ENCODE data around the gene ERP29.
"Not testable (repeated sequence)": the region's sequence is repeated elsewhere in the genome, so short reads cannot be mapped to it uniquely, and the experiment has no call there.

The ERP29 gene

DNA sequence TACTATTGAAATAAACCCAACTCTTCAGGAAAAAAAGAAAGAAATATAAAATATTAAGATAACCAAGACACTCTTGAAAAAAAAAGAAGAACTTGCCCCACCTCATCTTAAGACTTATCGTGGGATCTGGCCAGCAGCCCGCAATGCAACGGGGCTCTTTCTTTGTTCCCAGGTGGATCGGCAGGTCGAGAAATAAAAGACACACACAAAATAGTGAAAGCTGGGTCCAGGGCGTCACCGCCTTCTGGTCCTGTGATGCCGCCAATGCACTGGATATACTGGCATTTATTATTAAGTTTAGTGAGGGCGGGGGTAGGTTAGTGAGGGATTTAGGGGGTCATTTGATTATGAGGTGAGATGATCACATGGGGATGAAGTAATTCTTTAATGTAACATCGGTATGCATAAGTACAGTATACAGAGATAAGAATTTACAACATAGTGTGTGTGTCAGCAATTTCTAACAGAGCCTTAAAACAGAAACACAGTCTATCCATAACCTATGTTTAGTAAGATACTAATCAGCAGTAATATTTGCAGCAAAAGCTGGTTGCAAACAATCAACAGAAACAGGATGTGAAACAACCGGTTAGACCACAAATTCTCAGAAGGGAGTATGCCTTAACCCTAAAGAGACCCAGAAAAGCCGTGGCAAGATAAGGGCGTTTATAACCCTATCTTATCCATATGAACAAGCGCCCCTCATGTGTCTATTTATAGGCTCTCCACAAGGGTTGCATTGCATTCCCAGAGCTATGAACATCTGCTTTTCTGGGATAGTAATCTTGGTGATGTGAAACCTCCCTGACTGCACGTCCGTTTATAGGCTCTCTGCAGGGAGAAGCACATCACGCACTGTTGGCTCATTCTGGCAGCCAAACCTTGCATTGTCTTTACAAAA is 18.8 kb upstream of the ERP29 start:
- not testable (repeated sequence) for H3K9ac ChIP-seq (ENCODE audit: low read depth, low read length); H3K4me1 ChIP-seq (ENCODE audit: insufficient read depth, low read length); H3K9me3 ChIP-seq (ENCODE audit: control insufficient read depth, insufficient read depth, low read length); H3K36me3 ChIP-seq (ENCODE audit: insufficient read depth, low read length)

- Histone ChIP-seq H3K9me3 (ENCODE audit: control insufficient read depth, insufficient read depth, low read length) (no peaks in the 10 kb centered on the region), H3K4me1 (ENCODE audit: insufficient read depth, low read length) (no peaks in the 10 kb centered on the region), H3K9ac (ENCODE audit: low read depth, low read length) (no peak overlapping the region), H3K36me3 (ENCODE audit: insufficient read depth, low read length) (no peaks in the 10 kb centered on the region)
Observed at GRCh38 chr12:111995782-111996480, 17.3 kb upstream of the ERP29 start.

- Histone ChIP-seq H3K9ac (ENCODE audit: low read depth, low read length) (no peak overlapping the region), H3K9me3 (ENCODE audit: control insufficient read depth, insufficient read depth, low read length) (no peaks in the 10 kb centered on the region), H3K36me3 (ENCODE audit: insufficient read depth, low read length) (no peaks in the 10 kb centered on the region), H3K4me1 (ENCODE audit: insufficient read depth, low read length) (no peaks in the 10 kb centered on the region)
Observed at GRCh38 chr12:111997300-111997699, 15.9 kb upstream of the ERP29 start.

GRCh38 chr12:111998015-111998414 is 15.2 kb upstream of the ERP29 start:
- no peak overlapping the region for H3K9ac ChIP-seq (ENCODE audit: low read depth, low read length)
- H3K36me3 ChIP-seq (ENCODE audit: insufficient read depth, low read length): no peaks in the 10 kb centered on the region
- no peaks in the 10 kb centered on the region for H3K9me3 ChIP-seq (ENCODE audit: control insufficient read depth, insufficient read depth, low read length)
- H3K4me1 ChIP-seq (ENCODE audit: insufficient read depth, low read length): no peaks in the 10 kb centered on the region

DNA sequence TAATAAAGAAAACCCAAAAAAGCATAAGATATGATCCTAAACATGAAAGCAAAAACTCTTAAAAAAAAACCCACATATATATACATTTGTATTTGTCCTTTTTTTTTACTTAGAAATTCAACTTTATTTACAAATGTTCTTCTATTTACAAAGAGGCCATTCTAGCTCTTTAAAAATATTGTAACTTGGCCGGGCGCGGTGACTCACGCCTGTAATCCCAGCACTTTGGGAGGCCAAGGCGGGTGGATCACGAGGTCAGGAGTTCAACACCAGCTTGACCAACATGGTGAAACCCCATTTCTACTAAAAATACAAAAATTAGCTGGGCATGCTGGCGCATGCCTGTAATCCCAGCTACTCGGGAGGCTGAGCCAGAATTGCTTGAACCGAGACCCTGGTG is 14.1 kb upstream of the ERP29 start:
- H3K9ac ChIP-seq (ENCODE audit: low read depth, low read length); H3K4me1 ChIP-seq (ENCODE audit: insufficient read depth, low read length); H3K9me3 ChIP-seq (ENCODE audit: control insufficient read depth, insufficient read depth, low read length); H3K36me3 ChIP-seq (ENCODE audit: insufficient read depth, low read length): not testable (repeated sequence)

- no peaks in the 10 kb centered on the region for H3K4me1 ChIP-seq (ENCODE audit: insufficient read depth, low read length)
- no peak overlapping the region for H3K9ac ChIP-seq (ENCODE audit: low read depth, low read length)
- H3K36me3 ChIP-seq (ENCODE audit: insufficient read depth, low read length): no peaks in the 10 kb centered on the region
- no peaks in the 10 kb centered on the region for H3K9me3 ChIP-seq (ENCODE audit: control insufficient read depth, insufficient read depth, low read length)
Observed at GRCh38 chr12:112000820-112001219, 12.4 kb upstream of the ERP29 start.

- no peak overlapping the region for H3K9ac ChIP-seq (ENCODE audit: low read depth, low read length)
- no peaks in the 10 kb centered on the region for H3K4me1 ChIP-seq (ENCODE audit: insufficient read depth, low read length)
- no peaks in the 10 kb centered on the region for H3K36me3 ChIP-seq (ENCODE audit: insufficient read depth, low read length)
- H3K9me3 ChIP-seq (ENCODE audit: control insufficient read depth, insufficient read depth, low read length): no peaks in the 10 kb centered on the region
Observed at GRCh38 chr12:112001576-112001975, 11.7 kb upstream of the ERP29 start.

- Histone ChIP-seq H3K9ac (ENCODE audit: low read depth, low read length) (no peak overlapping the region), H3K9me3 (ENCODE audit: control insufficient read depth, insufficient read depth, low read length) (no peaks in the 10 kb centered on the region), H3K4me1 (ENCODE audit: insufficient read depth, low read length) (0 out of 2 replicates have a peak, but pooled peaks cover 3% of the 10 kb centered on the region), H3K36me3 (ENCODE audit: insufficient read depth, low read length) (no peaks in the 10 kb centered on the region)
Observed at GRCh38 chr12:112004041-112004440, 9.2 kb upstream of the ERP29 start.

DNA sequence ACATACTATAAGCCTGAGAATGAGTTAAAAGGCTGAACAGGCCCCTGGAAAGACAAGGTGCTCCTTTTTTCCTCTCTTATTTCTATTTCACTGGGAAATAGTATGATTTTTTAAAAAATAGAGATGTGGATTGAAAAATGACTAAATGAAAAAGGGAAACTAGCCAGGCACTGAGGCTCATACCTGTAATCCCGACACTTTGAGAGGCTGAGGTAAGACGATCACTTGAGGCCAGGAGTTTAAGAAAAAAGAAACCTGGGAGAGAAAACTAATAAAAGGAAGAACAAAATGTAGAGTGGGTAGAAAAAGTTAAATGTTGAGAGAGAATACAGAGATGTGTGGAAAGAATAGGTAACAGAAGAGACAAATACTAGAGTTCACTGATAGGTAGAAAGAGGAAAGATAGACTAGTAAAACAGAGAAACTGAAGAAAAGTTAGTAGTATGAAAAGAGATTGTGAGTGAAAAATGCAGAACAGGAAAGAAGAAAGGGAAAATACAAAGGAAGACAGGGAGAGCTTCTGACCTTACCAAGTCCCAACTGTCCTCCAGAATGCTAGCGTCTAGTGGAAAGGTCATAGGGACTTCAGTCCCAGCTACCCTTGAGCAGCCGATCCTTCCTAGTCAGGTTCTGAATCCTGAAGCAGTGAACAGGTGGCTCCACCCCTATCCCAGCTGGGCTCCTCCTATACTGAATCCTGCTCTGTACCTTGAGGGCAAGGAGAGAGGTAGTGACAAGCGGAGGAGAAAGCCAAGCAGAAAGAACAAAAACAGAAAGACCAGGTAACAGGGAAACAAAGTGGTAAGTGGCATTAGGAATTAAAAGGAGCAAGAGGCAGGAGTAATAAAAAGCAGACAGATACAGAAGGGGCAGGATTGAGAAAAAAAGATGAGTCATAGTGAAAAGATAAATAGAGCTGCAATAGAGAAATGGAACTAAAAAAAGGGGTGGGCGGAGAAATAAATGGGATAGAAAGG is 7.5 kb upstream of the ERP29 start:
- Histone ChIP-seq H3K36me3 (ENCODE audit: insufficient read depth, low read length) (no peaks in the 10 kb centered on the region), H3K4me1 (ENCODE audit: insufficient read depth, low read length) (0 out of 2 replicates have a peak, but pooled peaks cover 3% of the 10 kb centered on the region), H3K9ac (ENCODE audit: low read depth, low read length) (no peak overlapping the region), H3K9me3 (ENCODE audit: control insufficient read depth, insufficient read depth, low read length) (no peaks in the 10 kb centered on the region)

DNA sequence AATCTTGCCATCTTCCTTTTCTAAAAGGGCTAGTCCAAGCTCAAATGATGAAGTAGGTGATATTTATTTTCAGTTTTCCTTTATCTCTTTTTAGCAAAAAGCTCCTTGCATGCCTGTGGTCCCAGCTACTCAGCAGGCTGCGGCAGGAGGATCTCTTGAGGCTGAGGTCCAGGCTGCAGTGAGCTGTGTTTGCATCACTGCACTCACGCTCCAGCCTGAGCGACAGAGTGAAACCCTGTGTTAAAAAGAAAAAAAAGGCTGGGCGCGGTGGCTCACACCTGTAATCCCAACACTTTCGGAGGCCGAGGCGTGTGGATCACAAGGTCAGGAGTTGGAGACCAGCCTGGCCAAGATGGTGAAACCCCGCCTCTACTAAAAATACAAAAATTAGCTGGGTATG is 5.3 kb upstream of the ERP29 start:
- peaks cover 6% of the 10 kb centered on the region; the same call in 1 of the 2 replicates for H3K4me1 ChIP-seq (ENCODE audit: insufficient read depth, low read length)
- no peaks in the 10 kb centered on the region for H3K36me3 ChIP-seq (ENCODE audit: insufficient read depth, low read length)
- no peaks in the 10 kb centered on the region for H3K9me3 ChIP-seq (ENCODE audit: control insufficient read depth, insufficient read depth, low read length)
- H3K9ac ChIP-seq (ENCODE audit: low read depth, low read length): no peak overlapping the region

- H3K9me3 ChIP-seq (ENCODE audit: control insufficient read depth, insufficient read depth, low read length): no peaks in the 10 kb centered on the region
- H3K9ac ChIP-seq (ENCODE audit: low read depth, low read length): no peak overlapping the region
- H3K36me3 ChIP-seq (ENCODE audit: insufficient read depth, low read length): no peaks in the 10 kb centered on the region
- H3K4me1 ChIP-seq (ENCODE audit: insufficient read depth, low read length): peaks cover 6% of the 10 kb centered on the region; the same call in 1 of the 2 replicates
Observed at GRCh38 chr12:112008918-112009317, 4.3 kb upstream of the ERP29 start.

DNA sequence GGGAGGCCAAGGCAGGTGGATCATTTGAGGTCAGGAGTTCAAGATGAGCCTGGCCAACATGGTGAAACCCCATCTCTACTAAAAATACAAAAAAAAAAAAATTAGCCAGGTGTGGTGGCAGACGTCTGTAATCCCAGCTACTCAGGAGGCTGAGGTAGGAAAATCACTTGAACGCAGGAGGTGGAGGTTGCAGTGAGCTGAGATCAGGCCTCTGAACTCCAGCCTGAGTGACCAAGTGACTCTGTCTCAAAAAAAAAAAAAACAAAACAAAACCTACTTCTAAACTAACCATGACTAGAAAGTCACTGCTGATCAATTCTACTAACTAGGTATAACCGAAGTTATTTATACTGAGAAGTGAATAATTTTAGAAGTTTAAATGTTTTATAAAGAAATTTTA is 3.6 kb upstream of the ERP29 start:
- H3K36me3 ChIP-seq (ENCODE audit: insufficient read depth, low read length); H3K4me1 ChIP-seq (ENCODE audit: insufficient read depth, low read length); H3K9ac ChIP-seq (ENCODE audit: low read depth, low read length); H3K9me3 ChIP-seq (ENCODE audit: control insufficient read depth, insufficient read depth, low read length): not testable (repeated sequence)

GRCh38 chr12:112010415-112011344 is 2.5 kb upstream of the ERP29 start:
- Histone ChIP-seq H3K9ac (ENCODE audit: low read depth, low read length) (no peak overlapping the region), H3K9me3 (ENCODE audit: control insufficient read depth, insufficient read depth, low read length) (no peaks in the 10 kb centered on the region), H3K4me1 (ENCODE audit: insufficient read depth, low read length) (peaks cover 11% of the 10 kb centered on the region), H3K36me3 (ENCODE audit: insufficient read depth, low read length) (peaks cover 4% of the 10 kb centered on the region; the same call in 1 of the 2 replicates)
